Lung microvascular endothelial cell (primary cell): Measurements from ENCODE around the gene RBBP6. TPM values are rescaled to one million over a fixed set of nuclear protein-coding genes. Genes with fewer than 3 reads are reported as not detected.
"Not testable (repeated sequence)": the region's sequence is repeated elsewhere in the genome, so short reads cannot be mapped to it uniquely, and the experiment has no call there.

Source experiments
- DNase-seq, 2 donors: peaks; one replicate each; pipeline versions ENCODE4 v3.0.0 to v3.0.0-alpha.2; 2010; ENCODE audit warnings: low read depth in 2 of 2
- total RNA-seq: library from RNA; depleted of rRNA; stranded (reverse); fragments of >200 nt; gene quantifications from 2 replicates; pipeline ENCODE4 v1.2.1, GENCODE V29; 2014

The RBBP6 gene
- total RNA-seq, 1 donor from 2014 or later = 11.3 TPM

DNA sequence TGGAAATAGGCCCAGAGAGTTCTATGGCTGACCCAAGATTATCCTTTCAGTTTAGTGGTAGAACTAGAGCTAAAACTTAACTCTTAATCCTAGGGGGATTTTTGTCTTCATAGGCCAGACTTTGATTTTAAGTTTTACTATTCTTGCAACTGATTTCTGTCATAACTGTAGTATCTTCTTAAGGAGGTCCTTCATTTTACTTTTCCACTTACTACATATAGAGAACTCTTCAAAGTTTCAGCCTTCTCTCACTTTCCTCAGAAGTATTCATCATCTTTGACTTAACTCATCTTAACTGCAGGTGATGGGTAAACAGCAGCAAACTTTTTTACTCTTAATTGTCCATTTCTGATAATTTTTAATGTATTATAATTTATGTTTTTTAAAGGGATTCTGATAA lies 23.4 kb downstream of the RBBP6 start:
- no peak for DNase-seq

- peak; percentile 41 to 60 for DNase-seq
Measured at GRCh38 chr16:24568392-24568791, 29.0 kb downstream of the RBBP6 start.

- no peak for DNase-seq
Measured at GRCh38 chr16:24571096-24571495, 31.7 kb downstream of the RBBP6 start.

GRCh38 chr16:24572069-24572468 lies 32.7 kb downstream of the RBBP6 start:
- no peak for DNase-seq

DNA sequence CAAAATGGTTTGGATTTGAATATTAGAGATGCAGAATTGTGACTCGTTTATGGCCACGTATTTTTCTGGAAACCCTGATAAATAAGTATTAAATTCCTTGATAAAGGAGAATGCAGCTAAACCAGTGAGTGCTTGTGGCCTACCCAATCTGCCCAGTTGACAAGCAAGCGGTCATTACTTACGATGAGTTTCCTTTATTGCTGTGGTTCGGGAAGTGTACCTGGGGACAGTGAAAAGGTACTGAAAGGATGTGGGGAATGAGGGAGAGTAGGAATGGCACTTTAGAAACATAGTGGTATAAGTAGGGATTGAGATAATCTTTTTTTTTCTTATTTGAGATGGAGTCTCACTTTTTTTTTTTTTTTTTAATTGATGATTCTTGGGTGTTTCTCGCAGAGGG lies 33.8 kb downstream of the RBBP6 start:
- no peak for DNase-seq

DNA sequence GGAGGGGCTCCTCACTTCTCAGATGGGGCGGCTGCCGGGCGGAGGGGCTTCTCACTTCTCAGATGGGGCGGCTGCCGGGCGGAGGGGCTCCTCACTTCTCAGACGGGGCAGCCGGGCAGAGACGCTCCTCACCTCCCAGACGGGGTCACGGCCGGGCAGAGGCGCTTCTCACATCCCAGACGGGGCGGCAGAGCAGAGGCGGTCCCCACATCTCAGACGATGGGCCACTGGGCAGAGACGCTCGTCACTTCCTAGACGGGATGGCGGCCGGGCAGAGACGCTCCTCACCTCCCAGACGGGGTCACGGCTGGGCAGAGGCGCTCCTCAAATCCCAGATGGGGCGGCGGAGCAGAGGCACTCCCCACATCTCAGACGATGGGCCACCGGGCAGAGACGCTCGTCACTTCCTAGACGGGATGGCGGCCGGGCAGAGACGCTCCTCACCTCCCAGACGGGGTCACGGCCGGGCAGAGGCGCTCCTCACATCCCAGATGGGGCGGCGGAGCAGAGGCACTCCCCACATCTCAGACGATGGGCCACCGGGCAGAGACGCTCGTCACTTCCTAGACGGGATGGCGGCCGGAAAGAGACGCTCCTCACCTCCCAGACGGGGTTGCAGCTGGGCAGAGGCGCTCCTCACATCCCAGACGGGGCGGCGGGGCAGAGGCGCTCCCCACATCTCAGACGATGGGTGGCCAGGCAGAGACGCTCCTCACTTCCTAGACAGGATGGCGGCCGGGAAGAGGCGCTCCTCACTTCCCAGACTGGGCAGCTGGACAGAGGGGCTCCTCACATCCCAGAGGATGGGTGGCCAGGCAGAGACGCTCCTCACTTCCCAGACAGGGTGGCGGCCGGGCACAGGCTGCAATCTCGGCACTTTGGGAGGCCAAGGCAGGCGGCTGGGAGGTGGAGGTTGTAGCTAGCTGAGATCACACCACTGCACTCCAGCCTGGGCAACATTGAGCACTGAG lies 35.4 kb downstream of the RBBP6 start:
- not testable (repeated sequence) for DNase-seq

DNA sequence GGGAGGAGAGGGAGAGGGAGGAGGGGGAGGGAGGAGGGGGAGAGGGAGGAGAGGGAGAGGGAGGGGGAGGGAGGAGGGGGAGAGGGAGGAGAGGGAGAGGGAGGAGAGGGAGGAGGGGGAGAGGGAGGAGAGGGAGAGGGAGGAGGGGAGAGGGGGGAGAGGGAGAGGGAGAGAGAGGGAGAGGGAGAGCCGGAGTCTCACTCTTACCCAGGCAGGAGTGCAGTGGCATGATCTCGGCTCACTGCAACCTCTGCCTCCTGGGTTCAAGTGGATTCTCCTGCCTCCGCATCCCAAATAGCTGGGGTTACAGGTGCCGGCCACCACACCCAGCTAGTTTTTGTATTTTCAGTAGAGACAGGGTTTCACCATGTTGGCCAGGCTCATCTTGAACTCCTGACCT lies 36.4 kb downstream of the RBBP6 start:
- DNase-seq = not testable (repeated sequence)

DNA sequence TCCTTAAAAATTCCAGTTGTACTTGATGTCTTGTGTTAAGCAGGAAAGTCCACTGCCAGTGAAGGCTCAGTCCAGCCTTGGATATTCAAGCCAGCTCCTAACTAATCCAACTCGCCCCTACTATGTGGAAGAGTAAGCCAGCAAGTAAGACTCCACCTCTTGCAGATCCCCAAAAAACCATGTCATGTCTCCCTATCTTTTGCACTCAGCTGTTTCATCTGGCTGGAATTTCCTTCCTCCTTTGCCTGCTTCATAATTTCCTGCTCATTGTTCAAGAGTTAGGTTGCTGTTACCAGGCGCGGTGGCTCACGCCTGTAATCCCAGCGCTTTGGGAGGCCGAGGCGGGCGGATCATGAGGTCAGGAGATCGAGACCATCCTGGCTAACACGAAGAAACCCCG lies 37.8 kb downstream of the RBBP6 start:
- DNase-seq = peak; percentile 67 to 91

DNA sequence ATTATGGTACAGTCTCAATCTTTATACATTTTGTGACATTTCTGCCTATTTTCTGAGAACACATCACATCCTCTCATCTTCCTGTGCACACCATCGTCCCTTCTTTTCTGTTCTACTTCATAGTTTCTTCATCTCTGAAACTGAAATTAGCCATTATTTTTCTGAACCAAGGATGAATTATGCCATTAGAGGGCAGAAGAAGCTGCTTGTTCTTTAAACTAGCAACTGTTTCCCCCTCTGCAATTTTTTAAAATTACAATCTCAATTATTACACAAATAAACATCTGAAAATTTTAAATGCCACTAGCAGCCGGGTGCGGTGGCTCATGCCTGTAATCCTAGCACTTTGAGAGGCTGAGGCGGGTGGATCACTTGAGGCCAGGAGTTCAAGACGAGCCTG lies 41.3 kb downstream of the RBBP6 start:
- peak; percentile 48 to 49 for DNase-seq

DNA sequence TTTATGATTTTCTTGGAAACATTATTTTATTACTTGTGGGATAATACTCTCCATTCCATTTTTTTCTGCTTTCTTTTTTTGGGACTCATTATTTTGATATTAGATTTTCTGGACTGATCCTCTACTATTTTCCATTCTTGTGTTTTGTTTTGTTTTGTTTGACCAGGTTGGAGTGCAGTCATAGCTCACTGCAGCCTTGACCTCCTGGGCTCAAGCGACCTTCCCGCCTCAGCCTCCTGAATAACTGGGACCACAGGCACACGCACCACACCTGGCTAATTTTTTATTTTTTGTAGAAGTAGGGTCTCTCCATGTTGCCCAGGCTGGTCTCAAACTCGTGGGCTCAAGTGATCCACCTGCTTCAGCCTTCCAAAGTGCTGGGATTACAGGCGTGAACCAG lies 44.1 kb downstream of the RBBP6 start:
- no peak for DNase-seq

DNA sequence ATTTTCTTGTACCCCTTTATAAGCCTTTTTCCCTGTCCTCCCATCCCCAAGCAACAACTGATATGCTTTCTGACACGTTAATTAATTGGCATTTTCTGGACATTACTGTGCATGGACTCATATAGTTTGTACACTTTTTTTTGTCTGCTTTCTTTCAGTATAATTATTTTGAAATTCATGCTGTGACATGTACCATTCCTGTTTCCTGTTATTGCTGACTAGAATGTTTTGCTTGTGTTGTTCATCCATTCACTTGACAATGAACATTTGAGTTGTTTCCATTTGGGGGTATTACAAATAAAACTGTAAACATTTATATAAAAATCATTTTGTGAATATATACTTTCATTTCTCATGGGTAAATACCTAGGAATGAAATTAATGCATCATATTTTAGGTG lies 50.6 kb downstream of the RBBP6 start:
- peak in 1 of 2 donors; percentile 41 for DNase-seq

- DNase-seq = no peak
Measured at GRCh38 chr16:24598777-24599437, 59.5 kb downstream of the RBBP6 start.

GRCh38 chr16:24609417-24609739 lies 70.0 kb downstream of the RBBP6 start:
- no peak for DNase-seq

- peak; percentile 29 to 66 for DNase-seq
Measured at GRCh38 chr16:24609740-24610415, 70.5 kb downstream of the RBBP6 start.

- DNase-seq = peak; percentile 15 to 41
Measured at GRCh38 chr16:24610416-24610755, 71.0 kb downstream of the RBBP6 start.

DNA sequence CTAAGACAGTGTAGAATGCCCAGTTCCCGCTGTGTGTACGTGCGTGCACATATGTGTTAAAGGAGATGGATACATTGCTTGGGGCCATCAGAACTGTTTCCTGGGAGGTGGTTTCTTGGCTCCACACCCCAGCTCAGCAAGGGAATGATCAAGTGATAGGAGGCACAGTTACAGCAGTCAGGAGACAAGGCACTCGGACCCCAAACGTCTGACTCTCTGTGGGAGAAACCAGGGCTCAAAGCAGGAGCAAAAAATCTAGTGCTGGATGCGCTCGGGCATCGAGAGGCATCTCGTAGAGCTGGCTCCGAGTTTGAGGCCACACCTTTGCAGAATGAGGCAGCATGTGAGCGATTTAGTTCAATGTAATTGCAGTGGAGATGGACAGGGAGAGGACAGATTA lies 71.9 kb downstream of the RBBP6 start:
- no peak for DNase-seq

DNA sequence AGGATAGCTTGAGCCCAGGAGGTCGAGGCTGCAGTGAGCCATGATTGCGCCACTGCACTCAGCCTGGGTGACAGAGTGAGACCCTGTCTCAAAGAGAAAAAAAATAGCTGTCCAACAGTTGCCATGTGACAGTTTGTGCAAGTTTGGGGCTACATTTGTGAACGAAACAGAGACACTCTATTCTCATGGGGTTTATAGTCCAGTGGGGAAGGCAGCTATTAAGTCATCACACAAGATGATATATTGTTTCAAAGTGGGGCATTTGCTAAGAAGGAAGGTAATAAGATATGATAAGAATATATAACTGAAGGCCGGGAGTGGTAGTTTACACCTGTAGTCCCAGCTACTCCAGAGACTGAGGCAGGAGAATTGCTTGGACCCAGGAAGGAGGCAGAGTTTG lies 73.3 kb downstream of the RBBP6 start:
- no peak for DNase-seq

GRCh38 chr16:24613267-24613666 lies 73.9 kb downstream of the RBBP6 start:
- DNase-seq = not testable (repeated sequence)

DNA sequence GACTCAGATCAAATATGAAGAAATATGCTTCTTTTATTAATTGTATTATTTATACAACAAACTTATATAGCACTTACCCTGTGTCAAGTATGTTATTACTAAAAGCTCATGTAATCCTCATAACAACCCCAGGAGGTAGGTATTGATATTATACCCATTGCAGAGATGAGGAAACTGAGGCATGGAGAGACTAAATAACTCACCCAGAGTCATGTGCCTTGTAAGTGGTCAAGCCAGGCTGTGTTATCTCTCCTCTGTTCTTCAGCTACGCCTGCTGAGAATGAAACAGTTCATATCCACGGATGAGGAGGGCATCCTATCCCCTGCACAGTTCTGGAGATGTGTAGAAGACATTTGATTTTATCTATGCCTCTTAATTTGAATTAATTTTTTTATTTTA lies 78.1 kb downstream of the RBBP6 start:
- DNase-seq = no peak
